ENCODE measurements around the gene ELMO1.

The ELMO1 gene

DNA sequence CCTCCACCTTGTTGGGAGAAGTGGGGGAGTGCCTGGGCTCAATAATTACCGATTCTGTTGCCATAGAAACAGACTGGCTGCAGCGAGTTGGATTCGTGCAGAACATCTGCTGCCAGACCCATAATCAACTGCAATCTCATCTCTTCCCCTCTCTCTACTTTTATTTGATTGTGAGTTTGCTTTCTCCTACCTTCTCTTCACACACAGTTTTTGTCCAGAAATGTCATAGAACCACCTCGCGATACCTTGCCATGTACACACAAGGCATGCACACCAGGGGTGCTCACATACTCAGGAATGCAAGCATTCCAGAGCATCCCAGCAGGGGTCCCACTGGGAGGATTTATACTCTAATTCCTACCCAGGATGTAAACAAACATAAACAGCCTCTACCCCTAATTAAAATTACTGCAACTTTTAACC lies 462.1 kb downstream of the ELMO1 start:
- H3K9ac ChIP-seq (ENCODE audit: low read length) = no peak overlapping the region
- no peak for DNase-seq
- no peak overlapping the region for H3K23ac ChIP-seq (ENCODE audit: low read length)
- no peak overlapping the region for H3K4me2 ChIP-seq (ENCODE audit: low read length)
- no peak overlapping the region for H2BK120ac ChIP-seq (ENCODE audit: insufficient read depth, low read length, poor library complexity)
- no peak overlapping the region for H4K8ac ChIP-seq (ENCODE audit: low read depth, low read length)
- no peak overlapping the region for H3K14ac ChIP-seq (ENCODE audit: low read length)
- no peak overlapping the region for H3K4me3 ChIP-seq (ENCODE audit: low read depth, low read length)
- no peaks in the 10 kb centered on the region for H3K79me2 ChIP-seq (ENCODE audit: control insufficient read depth, insufficient read depth, low read length, poor library complexity)
- no peaks in the 10 kb centered on the region for H3K27me3 ChIP-seq (ENCODE audit: insufficient read depth, low read length)
- H3K79me1 ChIP-seq (ENCODE audit: low read length) = no peaks in the 10 kb centered on the region
- no peak overlapping the region for H4K12ac ChIP-seq (ENCODE audit: low read depth, low read length)
- no peak overlapping the region for H2AK5ac ChIP-seq (ENCODE audit: low read length)
- H3K4ac ChIP-seq (ENCODE audit: low read depth, low read length) = no peak overlapping the region
- no peak overlapping the region for H3K18ac ChIP-seq (ENCODE audit: low read length)
- H2BK5ac ChIP-seq (ENCODE audit: low read depth, low read length, poor library complexity) = no peak overlapping the region
- no peak overlapping the region for H2AFZ ChIP-seq (ENCODE audit: insufficient read depth, low read length, poor library complexity)
- H3K4me1 ChIP-seq (ENCODE audit: control insufficient read depth in 1 of 2, insufficient read depth in 2 of 2, low read length in 2 of 2) = no peaks in the 10 kb centered on the region
- H3K9me3 ChIP-seq (ENCODE audit: insufficient read depth, low read depth, low read length) = no peaks in the 10 kb centered on the region
- no peaks in the 10 kb centered on the region for H3K36me3 ChIP-seq (ENCODE audit: control insufficient read depth in 1 of 2, insufficient read depth in 2 of 2, low read length in 2 of 2)
- no peak overlapping the region for H4K91ac ChIP-seq (ENCODE audit: low read depth, low read length)
- no peak overlapping the region for H3K27ac ChIP-seq (ENCODE audit: low read depth, low read length)
- no CpG with 5 or more reads among the region's 5 CpGs for WGBS (ENCODE audit: extremely low coverage, insufficient coverage, insufficient read length)
- H2BK12ac ChIP-seq (ENCODE audit: low read length) = no peak overlapping the region

- no peak overlapping the region for H2BK12ac ChIP-seq (ENCODE audit: low read length)
These were observed 462.7 kb downstream of the ELMO1 start for GRCh38 chr7:36985866-36986400.

GRCh38 chr7:36985316-36985715 lies 463.3 kb downstream of the ELMO1 start:
- Histone ChIP-seq H2AFZ (ENCODE audit: insufficient read depth, low read length, poor library complexity) (no peak overlapping the region), H3K18ac (ENCODE audit: low read length) (no peak overlapping the region), H2AK5ac (ENCODE audit: low read length) (no peak overlapping the region), H3K4me2 (ENCODE audit: low read length) (no peak overlapping the region), H3K27ac (ENCODE audit: low read depth, low read length) (no peak overlapping the region), H4K12ac (ENCODE audit: low read depth, low read length) (no peak overlapping the region), H2BK12ac (ENCODE audit: low read length) (no peak overlapping the region), H3K79me2 (ENCODE audit: control insufficient read depth, insufficient read depth, low read length, poor library complexity) (no peaks in the 10 kb centered on the region), H2BK120ac (ENCODE audit: insufficient read depth, low read length, poor library complexity) (no peak overlapping the region), H3K79me1 (ENCODE audit: low read length) (no peaks in the 10 kb centered on the region), H3K27me3 (ENCODE audit: insufficient read depth, low read length) (no peaks in the 10 kb centered on the region), H3K4me3 (ENCODE audit: low read depth, low read length) (no peak overlapping the region), H3K9ac (ENCODE audit: low read length) (no peak overlapping the region), H4K91ac (ENCODE audit: low read depth, low read length) (no peak overlapping the region), H3K14ac (ENCODE audit: low read length) (no peak overlapping the region), H3K9me3 (ENCODE audit: insufficient read depth, low read depth, low read length) (no peaks in the 10 kb centered on the region), H3K23ac (ENCODE audit: low read length) (no peak overlapping the region), H2BK5ac (ENCODE audit: low read depth, low read length, poor library complexity) (no peak overlapping the region), H4K8ac (ENCODE audit: low read depth, low read length) (no peak overlapping the region), H3K4ac (ENCODE audit: low read depth, low read length) (no peak overlapping the region), H3K36me3 (ENCODE audit: control insufficient read depth in 1 of 2, insufficient read depth in 2 of 2, low read length in 2 of 2) (no peaks in the 10 kb centered on the region), H3K4me1 (ENCODE audit: control insufficient read depth in 1 of 2, insufficient read depth in 2 of 2, low read length in 2 of 2) (no peaks in the 10 kb centered on the region)
- no CpG with 5 or more reads among the region's 5 CpGs for WGBS (ENCODE audit: extremely low coverage, insufficient coverage, insufficient read length)
- DNase-seq = no peak

More at GRCh38 chr7:36985866-36986400, 462.7 kb downstream of the ELMO1 start:
- Histone ChIP-seq H2BK5ac (ENCODE audit: low read depth, low read length, poor library complexity) (no peak overlapping the region), H3K4me2 (ENCODE audit: low read length) (no peak overlapping the region), H4K12ac (ENCODE audit: low read depth, low read length) (no peak overlapping the region), H3K9ac (ENCODE audit: low read length) (no peak overlapping the region), H3K79me1 (ENCODE audit: low read length) (no peaks in the 10 kb centered on the region), H4K91ac (ENCODE audit: low read depth, low read length) (no peak overlapping the region), H3K4ac (ENCODE audit: low read depth, low read length) (no peak overlapping the region), H3K27ac (ENCODE audit: low read depth, low read length) (no peak overlapping the region), H3K79me2 (ENCODE audit: control insufficient read depth, insufficient read depth, low read length, poor library complexity) (no peaks in the 10 kb centered on the region), H3K36me3 (ENCODE audit: control insufficient read depth in 1 of 2, insufficient read depth in 2 of 2, low read length in 2 of 2) (no peaks in the 10 kb centered on the region), H3K9me3 (ENCODE audit: insufficient read depth, low read depth, low read length) (no peaks in the 10 kb centered on the region), H3K4me3 (ENCODE audit: low read depth, low read length) (no peak overlapping the region), H3K18ac (ENCODE audit: low read length) (no peak overlapping the region), H3K4me1 (ENCODE audit: control insufficient read depth in 1 of 2, insufficient read depth in 2 of 2, low read length in 2 of 2) (no peaks in the 10 kb centered on the region), H3K27me3 (ENCODE audit: insufficient read depth, low read length) (no peaks in the 10 kb centered on the region), H3K23ac (ENCODE audit: low read length) (no peak overlapping the region), H2BK120ac (ENCODE audit: insufficient read depth, low read length, poor library complexity) (no peak overlapping the region), H3K14ac (ENCODE audit: low read length) (no peak overlapping the region), H2AFZ (ENCODE audit: insufficient read depth, low read length, poor library complexity) (no peak overlapping the region), H2AK5ac (ENCODE audit: low read length) (no peak overlapping the region), H4K8ac (ENCODE audit: low read depth, low read length) (no peak overlapping the region)
- WGBS (ENCODE audit: extremely low coverage, insufficient coverage, insufficient read length) = no CpG with 5 or more reads among the region's 13 CpGs
- DNase-seq = no peak

DNA sequence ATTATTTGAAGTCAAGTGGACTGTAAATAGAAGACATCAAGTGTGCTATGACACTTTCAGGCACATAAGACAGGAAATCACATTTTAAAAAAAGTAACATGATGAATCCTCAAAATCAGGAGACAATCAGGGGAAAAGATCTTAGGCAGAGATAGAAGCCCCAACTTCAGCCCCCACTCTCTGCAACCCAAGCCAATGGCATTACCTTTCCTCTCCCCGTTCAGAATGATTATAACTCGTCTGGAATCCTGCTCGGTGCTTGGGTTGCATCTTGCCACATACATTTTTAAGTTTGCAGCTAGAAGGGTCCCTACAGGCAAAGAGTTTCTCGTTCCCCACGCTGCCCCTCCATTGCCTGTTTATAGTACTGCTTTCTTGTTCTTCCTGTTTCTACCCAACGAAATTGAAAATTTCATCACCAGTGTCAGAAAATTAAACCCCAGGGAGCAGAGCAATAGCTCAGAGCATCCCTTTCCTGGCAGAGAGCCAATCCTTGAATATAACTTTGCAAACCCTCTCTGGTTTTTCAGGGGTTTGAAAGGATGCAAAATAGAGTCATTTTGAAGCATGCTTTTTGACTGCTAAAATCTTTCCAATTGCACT lies 463.9 kb downstream of the ELMO1 start:
- Histone ChIP-seq H2BK12ac (ENCODE audit: low read length) (no peak overlapping the region), H3K79me1 (ENCODE audit: low read length) (no peaks in the 10 kb centered on the region), H2AK5ac (ENCODE audit: low read length) (no peak overlapping the region), H3K27me3 (ENCODE audit: insufficient read depth, low read length) (no peaks in the 10 kb centered on the region), H3K14ac (ENCODE audit: low read length) (no peak overlapping the region), H3K23ac (ENCODE audit: low read length) (no peak overlapping the region), H3K27ac (ENCODE audit: low read depth, low read length) (no peak overlapping the region), H2AFZ (ENCODE audit: insufficient read depth, low read length, poor library complexity) (no peak overlapping the region), H3K79me2 (ENCODE audit: control insufficient read depth, insufficient read depth, low read length, poor library complexity) (no peaks in the 10 kb centered on the region), H3K4me1 (ENCODE audit: control insufficient read depth in 1 of 2, insufficient read depth in 2 of 2, low read length in 2 of 2) (no peaks in the 10 kb centered on the region), H3K4me3 (ENCODE audit: low read depth, low read length) (no peak overlapping the region), H4K12ac (ENCODE audit: low read depth, low read length) (no peak overlapping the region), H2BK5ac (ENCODE audit: low read depth, low read length, poor library complexity) (no peak overlapping the region), H3K4me2 (ENCODE audit: low read length) (no peak overlapping the region), H3K18ac (ENCODE audit: low read length) (no peak overlapping the region), H3K4ac (ENCODE audit: low read depth, low read length) (no peak overlapping the region), H4K8ac (ENCODE audit: low read depth, low read length) (no peak overlapping the region), H2BK120ac (ENCODE audit: insufficient read depth, low read length, poor library complexity) (no peak overlapping the region), H3K9ac (ENCODE audit: low read length) (no peak overlapping the region), H3K9me3 (ENCODE audit: insufficient read depth, low read depth, low read length) (no peaks in the 10 kb centered on the region), H3K36me3 (ENCODE audit: control insufficient read depth in 1 of 2, insufficient read depth in 2 of 2, low read length in 2 of 2) (no peaks in the 10 kb centered on the region), H4K91ac (ENCODE audit: low read depth, low read length) (no peak overlapping the region)
- no CpG with 5 or more reads among the region's 6 CpGs for WGBS (ENCODE audit: extremely low coverage, insufficient coverage, insufficient read length)
- no peak for DNase-seq

All from trophoblast cell (in vitro differentiated cells and primary cell).